Prostate gland (tissue), 2 donors: ENCODE data around the gene ZAP70.

ENCODE experiments used
- POLR2A ChIP-seq: fragments of 450-650 bp; IDR thresholded peaks from one replicate; pipeline ENCODE4 v1.6.1; 2016; ENCODE audit warnings: antibody characterized with exemption, mild to moderate bottlenecking
- TF ChIP-seq, protein P1 (sequence below), 4 experiments: fragments of 200-600 bp in 2 of 4; fragments of 450-650 bp in 2 of 4; sonication (generic) in 2 of 4; IDR thresholded peaks; 1 replicate in 3 of 4; 2 replicates in 1 of 4; pipeline ENCODE4 v1.5.1; 2016 to 2019; ENCODE audit warnings: antibody characterized with exemption in 4 of 4, mild to moderate bottlenecking in 2 of 4, moderate library complexity in 2 of 4

DNA sequence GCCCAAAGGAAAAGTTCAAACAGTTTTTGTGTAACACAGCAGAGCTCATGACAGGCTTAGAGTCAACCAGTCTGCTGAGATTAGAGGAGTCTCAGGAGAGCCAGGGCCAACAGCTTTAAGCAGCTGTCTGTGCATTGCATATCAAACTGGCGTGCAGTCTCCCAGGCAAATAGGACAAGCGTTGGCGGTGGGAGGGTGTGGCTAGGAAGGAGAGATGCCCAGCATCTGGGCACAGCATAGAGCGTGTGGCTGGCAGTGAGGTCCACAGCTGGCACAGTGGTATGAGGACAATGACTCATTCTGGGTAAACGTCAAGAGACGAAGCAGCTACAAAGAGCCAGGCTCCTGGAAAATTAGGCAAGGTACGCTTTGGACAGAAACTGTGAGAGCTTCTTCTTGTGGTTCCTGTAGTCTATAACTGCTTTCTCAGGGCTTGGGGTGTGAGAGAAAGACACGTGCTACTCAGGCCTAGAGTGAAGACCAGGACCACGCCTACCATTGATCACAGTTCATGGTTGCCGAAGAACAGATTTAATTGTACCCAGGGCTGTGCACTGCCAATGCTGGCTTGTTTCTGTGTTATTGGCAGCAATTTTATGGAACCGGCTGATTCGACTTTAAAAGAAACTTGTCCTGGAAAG, 14.8 kb downstream of the ZAP70 start:
- TF ChIP-seq, protein P1, sequence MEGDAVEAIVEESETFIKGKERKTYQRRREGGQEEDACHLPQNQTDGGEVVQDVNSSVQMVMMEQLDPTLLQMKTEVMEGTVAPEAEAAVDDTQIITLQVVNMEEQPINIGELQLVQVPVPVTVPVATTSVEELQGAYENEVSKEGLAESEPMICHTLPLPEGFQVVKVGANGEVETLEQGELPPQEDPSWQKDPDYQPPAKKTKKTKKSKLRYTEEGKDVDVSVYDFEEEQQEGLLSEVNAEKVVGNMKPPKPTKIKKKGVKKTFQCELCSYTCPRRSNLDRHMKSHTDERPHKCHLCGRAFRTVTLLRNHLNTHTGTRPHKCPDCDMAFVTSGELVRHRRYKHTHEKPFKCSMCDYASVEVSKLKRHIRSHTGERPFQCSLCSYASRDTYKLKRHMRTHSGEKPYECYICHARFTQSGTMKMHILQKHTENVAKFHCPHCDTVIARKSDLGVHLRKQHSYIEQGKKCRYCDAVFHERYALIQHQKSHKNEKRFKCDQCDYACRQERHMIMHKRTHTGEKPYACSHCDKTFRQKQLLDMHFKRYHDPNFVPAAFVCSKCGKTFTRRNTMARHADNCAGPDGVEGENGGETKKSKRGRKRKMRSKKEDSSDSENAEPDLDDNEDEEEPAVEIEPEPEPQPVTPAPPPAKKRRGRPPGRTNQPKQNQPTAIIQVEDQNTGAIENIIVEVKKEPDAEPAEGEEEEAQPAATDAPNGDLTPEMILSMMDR (IDR thresholded peaks at IDR 0.05) = no peak
- no peak for TF ChIP-seq POLR2A
